GM23248 (cell line): ENCODE data around the gene CD164.

Source experiments
- EZH2 ChIP-seq: fragments of 200-600 bp; sonication (generic); IDR thresholded peaks from 2 replicates; pipeline ENCODE4 v1.6.1; 2018; ENCODE audit warnings: antibody characterized with exemption, mild to moderate bottlenecking; ENCODE audit not compliant: insufficient read depth, poor library complexity, severe bottlenecking
- EZH2phosphoT487 ChIP-seq: fragments of 200-600 bp; sonication (generic); IDR thresholded peaks from 2 replicates; pipeline ENCODE4 v1.6.1; 2018; ENCODE audit warnings: antibody characterized with exemption, moderate library complexity, mild to moderate bottlenecking, low read depth; ENCODE audit not compliant: insufficient read depth

- TF ChIP-seq EZH2 (no peak), EZH2phosphoT487 (no peak)
Observed at GRCh38 chr6:109393157-109393885, 11.1 kb upstream of the CD164 start.
